Measurements from ENCODE around the gene TSHZ3.
A peak's percentile ranks its signal among the peaks of the same experiment; 100 is the strongest.

Gene TSHZ3

GRCh38 chr19:31337008-31337914 is 12.0 kb downstream of the TSHZ3 start:
- no peak for DNase-seq

GRCh38 chr19:31335716-31336115 is 13.5 kb downstream of the TSHZ3 start:
- DNase-seq: no peak

GRCh38 chr19:31334849-31335624 is 14.2 kb downstream of the TSHZ3 start:
- DNase-seq: no peak

- no peak for DNase-seq
These were observed 15.0 kb downstream of the TSHZ3 start for GRCh38 chr19:31334101-31334848.

GRCh38 chr19:31332096-31332495 is 17.1 kb downstream of the TSHZ3 start:
- DNase-seq: no peak

- DNase-seq: no peak
These were observed 17.7 kb downstream of the TSHZ3 start for GRCh38 chr19:31331536-31331935.

- DNase-seq: no peak
These were observed 18.5 kb downstream of the TSHZ3 start for GRCh38 chr19:31330761-31331160.

GRCh38 chr19:31330237-31330636 is 19.0 kb downstream of the TSHZ3 start:
- no peak for DNase-seq

- DNase-seq: no peak
These were observed 19.4 kb downstream of the TSHZ3 start for GRCh38 chr19:31329819-31330218.

- no peak for DNase-seq
These were observed 21.0 kb downstream of the TSHZ3 start for GRCh38 chr19:31328238-31328637.

- no peak for DNase-seq
These were observed 22.8 kb downstream of the TSHZ3 start for GRCh38 chr19:31326329-31327028.

GRCh38 chr19:31325342-31325741 is 23.9 kb downstream of the TSHZ3 start:
- DNase-seq: no peak

- no peak for DNase-seq
These were observed 29.8 kb downstream of the TSHZ3 start for GRCh38 chr19:31319465-31319864.

- no peak for DNase-seq
These were observed 30.3 kb downstream of the TSHZ3 start for GRCh38 chr19:31318790-31319425.

GRCh38 chr19:31317570-31317969 is 31.7 kb downstream of the TSHZ3 start:
- DNase-seq: no peak

GRCh38 chr19:31317093-31317492 is 32.1 kb downstream of the TSHZ3 start:
- DNase-seq: no peak

- peak in 1 of 56 donors; percentile 10 for DNase-seq
These were observed 32.9 kb downstream of the TSHZ3 start for GRCh38 chr19:31316201-31316951.

- DNase-seq: no peak
These were observed 33.6 kb downstream of the TSHZ3 start for GRCh38 chr19:31315652-31316051.

GRCh38 chr19:31314849-31315629 is 34.2 kb downstream of the TSHZ3 start:
- DNase-seq: no peak

Data from nucleus accumbens (tissue), 56 donors.